AG09309 (cell line): ENCODE data around the gene MPEG1.
A peak's percentile ranks its signal among the peaks of the same experiment; 100 is the strongest.

Experiments used
- DNase-seq: peaks from one replicate; pipeline ENCODE4 v3.0.0-alpha.2; 2010; ENCODE audit warnings: low read depth
- H3K4me3 ChIP-seq: 2 replicates; pipeline ENCODE4 v1.5.1; 2011; ENCODE audit warnings: mild to moderate bottlenecking, low read depth, low read length, moderate library complexity; ENCODE audit not compliant: control insufficient read depth
- CTCF ChIP-seq: IDR thresholded peaks from 2 replicates; pipeline ENCODE4 v1.5.1; 2011; ENCODE audit warnings: mild to moderate bottlenecking, low read depth, low read length, inconsistent platforms; ENCODE audit not compliant: insufficient read depth, control insufficient read depth; ENCODE audit errors: missing control alignments

MPEG1 gene

GRCh38 chr11:59255281-59255680 lies 42.6 kb upstream of the MPEG1 start:
- no peak overlapping the region for H3K4me3 ChIP-seq
- TF ChIP-seq CTCF, result no peak
- no peak for DNase-seq

- TF ChIP-seq CTCF, result no peak
- no peak overlapping the region for H3K4me3 ChIP-seq
- no peak for DNase-seq
Observed at GRCh38 chr11:59254286-59254685, 41.6 kb upstream of the MPEG1 start.

- no peak for DNase-seq
- H3K4me3 ChIP-seq, result no peak overlapping the region
- TF ChIP-seq CTCF, result no peak
Observed at GRCh38 chr11:59253001-59253400, 40.3 kb upstream of the MPEG1 start.

- TF ChIP-seq CTCF, result no peak
Observed at GRCh38 chr11:59249535-59249934, 36.8 kb upstream of the MPEG1 start.

GRCh38 chr11:59247531-59248227 lies 35.0 kb upstream of the MPEG1 start:
- DNase-seq, result peak; percentile 13
- no peak for TF ChIP-seq CTCF
- no peak overlapping the region for H3K4me3 ChIP-seq

More at GRCh38 chr11:59249535-59249934, 36.8 kb upstream of the MPEG1 start:
- DNase-seq, result no peak
- no peak overlapping the region for H3K4me3 ChIP-seq

- no peak for TF ChIP-seq CTCF
- no peak for DNase-seq
- H3K4me3 ChIP-seq, result no peak overlapping the region
Observed at GRCh38 chr11:59243633-59244032, 30.9 kb upstream of the MPEG1 start.
